ENCODE measurements around the gene ADD2. TPM values are rescaled to one million over a fixed set of nuclear protein-coding genes. Genes with fewer than 3 reads are reported as not detected.

ADD2 gene
- total RNA-seq, 1 experiment from 2014 or later = 124 TPM

DNA sequence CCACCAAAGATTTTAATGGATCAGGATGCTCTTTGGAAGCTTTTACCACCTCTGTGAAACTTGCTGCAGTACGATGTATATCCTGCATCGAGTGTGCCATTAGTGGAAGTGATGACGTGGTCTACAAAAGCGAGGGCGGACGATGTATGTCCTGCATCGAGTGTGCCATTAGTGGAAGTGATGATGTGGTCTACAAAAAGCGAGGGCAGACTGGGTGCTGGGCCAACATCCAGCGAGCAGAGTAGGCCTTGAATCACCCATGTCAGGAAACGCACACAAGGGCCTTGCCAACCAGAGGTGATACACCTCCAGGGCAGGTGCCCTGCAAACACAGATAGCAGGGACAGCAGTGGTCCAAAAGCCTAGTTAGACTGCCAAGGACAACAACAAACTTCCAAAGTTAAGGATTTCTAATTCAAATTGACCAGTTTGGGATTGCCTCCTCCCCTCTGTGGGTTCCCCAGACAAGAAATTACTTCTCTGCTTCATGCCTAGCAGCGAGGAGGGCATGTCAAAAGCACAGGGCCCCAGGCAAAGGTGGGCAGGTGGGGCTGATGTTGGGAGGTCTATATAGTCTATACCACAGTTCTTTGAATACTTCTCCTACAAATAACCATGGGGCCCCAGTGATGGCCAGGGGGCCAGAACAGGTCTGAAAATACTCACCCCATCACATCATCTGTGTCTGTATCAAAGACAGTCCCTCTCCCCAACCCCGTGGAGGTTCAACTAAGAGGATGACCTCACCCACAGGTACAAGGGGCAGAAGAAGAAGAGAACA, 70.2 kb downstream of the ADD2 start:
- Histone ChIP-seq H3K14ac (ENCODE audit: insufficient read depth, low read length) (no peak overlapping the region), H3K9ac (ENCODE audit: extremely low read depth, insufficient read length, low read length) (no peak overlapping the region)
- no peaks in the 10 kb centered on the region for H3K9me3 Mint-ChIP-seq

More for the DNA sequence above, 70.2 kb downstream of the ADD2 start:
- peaks cover 36 to 46% (median 37%) of the 10 kb centered on the region in 3 experiments; a peak in 6 of 7 replicates for H3K36me3 Mint-ChIP-seq (ENCODE audit: insufficient read depth in 1 of 3, low read depth in 3 of 3)
- H4K5ac ChIP-seq (ENCODE audit: insufficient read length, low read depth, low read length) = no peak overlapping the region
- H3K79me2 ChIP-seq (ENCODE audit: insufficient read depth, low read length) = no peaks in the 10 kb centered on the region
- WGBS (ENCODE audit: extremely low coverage, insufficient read length, low lambda C conversion rate) = no CpG with 5 or more reads among the region's 12 CpGs
- H3K27me3 Mint-ChIP-seq (ENCODE audit: low read depth) = no peaks in the 10 kb centered on the region
- no peak overlapping the region for H3K27ac ChIP-seq (ENCODE audit: insufficient read length, low read depth, low read length)
- no peak overlapping the region for H2BK12ac ChIP-seq (ENCODE audit: insufficient read length, low read depth, low read length)
- no peaks in the 10 kb centered on the region for H3K79me1 ChIP-seq (ENCODE audit: insufficient read depth, low read depth, low read length, poor library complexity, severe bottlenecking)
- peak overlapping the region in 1 of 3 experiments; percentile 26; a peak in 1 of 7 replicates for H3K27ac Mint-ChIP-seq
- H3K4me3 Mint-ChIP-seq = no peak overlapping the region
- no peak overlapping the region for H3K4ac ChIP-seq (ENCODE audit: low read depth, low read length)
- H2BK15ac ChIP-seq (ENCODE audit: low read depth, low read length) = no peak overlapping the region
- no peak overlapping the region for H3T11ph ChIP-seq (ENCODE audit: low read length)
- H3K27me3 ChIP-seq (ENCODE audit: insufficient read depth, low read length) = no peaks in the 10 kb centered on the region
- H4K20me1 ChIP-seq (ENCODE audit: control insufficient read depth, insufficient read depth, insufficient read length) = peaks cover 2% of the 10 kb centered on the region
- no peak overlapping the region for H3K4me2 ChIP-seq (ENCODE audit: insufficient read depth, insufficient read length, low read length)
- TF ChIP-seq, protein P1, sequence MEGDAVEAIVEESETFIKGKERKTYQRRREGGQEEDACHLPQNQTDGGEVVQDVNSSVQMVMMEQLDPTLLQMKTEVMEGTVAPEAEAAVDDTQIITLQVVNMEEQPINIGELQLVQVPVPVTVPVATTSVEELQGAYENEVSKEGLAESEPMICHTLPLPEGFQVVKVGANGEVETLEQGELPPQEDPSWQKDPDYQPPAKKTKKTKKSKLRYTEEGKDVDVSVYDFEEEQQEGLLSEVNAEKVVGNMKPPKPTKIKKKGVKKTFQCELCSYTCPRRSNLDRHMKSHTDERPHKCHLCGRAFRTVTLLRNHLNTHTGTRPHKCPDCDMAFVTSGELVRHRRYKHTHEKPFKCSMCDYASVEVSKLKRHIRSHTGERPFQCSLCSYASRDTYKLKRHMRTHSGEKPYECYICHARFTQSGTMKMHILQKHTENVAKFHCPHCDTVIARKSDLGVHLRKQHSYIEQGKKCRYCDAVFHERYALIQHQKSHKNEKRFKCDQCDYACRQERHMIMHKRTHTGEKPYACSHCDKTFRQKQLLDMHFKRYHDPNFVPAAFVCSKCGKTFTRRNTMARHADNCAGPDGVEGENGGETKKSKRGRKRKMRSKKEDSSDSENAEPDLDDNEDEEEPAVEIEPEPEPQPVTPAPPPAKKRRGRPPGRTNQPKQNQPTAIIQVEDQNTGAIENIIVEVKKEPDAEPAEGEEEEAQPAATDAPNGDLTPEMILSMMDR (conservative IDR thresholded peaks at IDR 0.05) = no peak
- H3K18ac ChIP-seq (ENCODE audit: insufficient read length, low read depth, low read length) = no peak overlapping the region
- H2BK20ac ChIP-seq (ENCODE audit: low read depth, low read length, poor library complexity, severe bottlenecking) = no peak overlapping the region
- H3K23me2 ChIP-seq (ENCODE audit: insufficient read length, low read depth, low read length, poor library complexity, severe bottlenecking) = no peaks in the 10 kb centered on the region
- no peak overlapping the region for H2AFZ ChIP-seq (ENCODE audit: low read length)
- no peaks in the 10 kb centered on the region for H3K9me3 ChIP-seq (ENCODE audit: control insufficient read depth, low read depth, low read length)
- H3K56ac ChIP-seq (ENCODE audit: insufficient read length, low read depth, low read length) = no peak overlapping the region
- peak; percentile 12 for DNase-seq
- H3K4me1 ChIP-seq (ENCODE audit: insufficient read depth, low read length) = no peaks in the 10 kb centered on the region
- H4K8ac ChIP-seq (replicated peaks; ENCODE audit: insufficient read length, low read depth, low read length) = no peak overlapping the region
- H2AK5ac ChIP-seq (ENCODE audit: insufficient read length, low read length) = no peak overlapping the region
- H3K4me1 Mint-ChIP-seq = no peaks in the 10 kb centered on the region
- no peak overlapping the region for H4K91ac ChIP-seq (ENCODE audit: insufficient read length, low read depth, low read length)
- no peak overlapping the region for H2BK5ac ChIP-seq (ENCODE audit: insufficient read length, low read length)
- no peak overlapping the region for H2BK120ac ChIP-seq (ENCODE audit: low read depth, low read length, poor library complexity, severe bottlenecking)
- no peak overlapping the region for H3K23ac ChIP-seq (ENCODE audit: insufficient read length, low read depth, low read length)

Measured in H9 (cell line).